ENCODE results near the gene ZSCAN10.
"Not testable (repeated sequence)": the region's sequence is repeated elsewhere in the genome, so short reads cannot be mapped to it uniquely, and the experiment has no call there.

ZSCAN10 gene

DNA sequence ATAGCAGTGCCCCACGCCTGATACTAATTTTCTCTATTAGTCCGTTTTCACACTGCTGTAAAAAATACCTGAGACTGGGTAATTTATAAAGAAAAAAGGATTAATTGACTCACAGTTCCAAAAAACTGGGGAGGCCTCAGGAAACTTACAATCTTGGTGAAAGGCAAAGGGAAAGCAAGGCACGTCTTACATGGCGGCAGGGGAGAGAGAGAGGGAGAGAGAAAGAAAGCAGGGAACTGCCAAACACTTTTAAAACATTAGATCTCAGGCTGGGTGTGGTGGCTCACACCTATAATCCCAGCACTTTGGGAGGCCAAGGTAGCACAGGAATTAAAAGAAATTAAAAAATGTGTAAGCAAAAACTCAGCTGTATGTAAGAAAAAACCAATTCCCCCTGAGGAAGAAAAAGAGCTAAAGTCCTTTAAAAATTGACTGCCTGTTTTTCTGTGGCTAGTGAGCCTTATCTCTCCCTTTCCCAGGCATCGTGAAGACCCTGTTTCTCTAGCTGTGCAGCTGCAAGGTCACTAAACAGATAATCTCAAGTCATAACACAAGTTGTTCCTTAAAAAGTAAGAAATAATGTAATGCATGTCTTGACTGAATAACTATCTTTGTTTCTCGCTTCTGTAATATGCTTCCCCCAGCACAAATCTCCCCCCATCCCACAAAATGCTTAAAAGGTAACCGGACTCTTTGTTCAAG is 14.0 kb downstream of the ZSCAN10 start:
- no peak for DNase-seq (ENCODE audit: low read depth in 1 of 2, low spot score in 1 of 2)
- in situ Hi-C loops (cut with HindIII; ENCODE audit: low pct_unique_long_range_greater_than_20kb, low sequenced_read_pairs): no loop called here
- no peak for TF ChIP-seq JUND (IDR thresholded peaks at IDR 0.05; ENCODE audit: low read depth)

DNA sequence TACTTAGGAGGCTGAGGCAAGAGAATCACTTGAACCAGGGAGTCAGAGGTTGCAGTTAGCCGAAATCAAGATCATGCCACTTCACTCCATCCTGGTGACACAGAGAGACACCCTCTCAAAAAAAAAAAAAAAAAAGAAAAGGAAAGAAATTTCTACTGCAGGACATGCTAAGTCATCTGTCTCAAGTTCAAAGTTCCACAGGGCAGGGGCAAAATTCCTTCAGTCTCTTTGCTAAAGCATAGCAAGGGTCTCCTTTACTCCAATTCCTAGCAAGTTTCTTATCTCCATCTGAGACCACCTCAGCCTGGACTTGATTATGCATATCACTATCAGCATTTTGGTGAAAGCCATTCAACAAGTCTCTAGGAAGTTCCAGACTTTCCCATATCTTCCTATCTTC is 14.6 kb downstream of the ZSCAN10 start:
- no peak for DNase-seq (ENCODE audit: low read depth in 1 of 2, low spot score in 1 of 2)
- in situ Hi-C loops (cut with HindIII; ENCODE audit: low pct_unique_long_range_greater_than_20kb, low sequenced_read_pairs): no loop called here
- no peak for TF ChIP-seq JUND (IDR thresholded peaks at IDR 0.05; ENCODE audit: low read depth)

DNA sequence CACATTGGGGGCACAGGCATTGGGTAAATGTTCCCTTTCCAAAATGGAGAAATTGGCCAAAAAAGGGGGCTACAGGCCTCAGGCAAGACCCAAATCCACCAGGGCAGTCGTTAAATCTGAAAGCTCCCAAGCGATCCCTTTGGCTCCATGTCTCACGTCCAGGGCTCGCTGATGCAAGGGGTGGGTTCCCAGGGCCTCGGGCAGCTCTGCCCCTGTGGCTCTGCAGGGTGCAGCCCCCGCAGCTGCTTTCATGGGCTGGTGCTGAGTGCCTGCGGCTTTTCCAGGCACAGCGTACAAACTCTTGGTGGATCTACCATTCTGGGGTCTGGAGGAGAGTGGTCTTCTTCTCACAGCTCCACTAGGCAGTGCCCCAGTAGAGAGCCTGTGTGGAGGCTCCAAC is 15.7 kb downstream of the ZSCAN10 start:
- DNase-seq (ENCODE audit: low read depth in 1 of 2, low spot score in 1 of 2); in situ Hi-C loops (cut with HindIII; ENCODE audit: low pct_unique_long_range_greater_than_20kb, low sequenced_read_pairs): not testable (repeated sequence)

DNA sequence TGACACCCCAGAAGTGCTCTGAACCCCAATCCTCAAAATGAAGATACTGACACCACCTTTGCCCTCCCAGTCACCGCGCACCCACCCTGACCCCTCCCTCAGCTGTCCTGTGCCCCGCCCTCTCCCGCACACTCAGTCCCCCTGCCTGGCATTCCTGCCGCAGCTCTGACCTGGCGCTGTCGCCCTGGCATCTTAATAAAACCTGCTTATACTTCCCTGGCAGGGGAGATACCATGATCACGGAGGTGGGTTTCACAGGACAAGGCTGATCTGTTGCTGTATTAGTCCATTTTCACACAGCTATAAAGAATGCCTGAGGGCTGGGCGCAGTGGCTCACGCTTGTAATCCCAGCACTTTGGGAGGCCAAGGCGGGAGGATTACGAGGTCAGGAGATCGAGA is 17.1 kb downstream of the ZSCAN10 start:
- DNase-seq (ENCODE audit: low read depth in 1 of 2, low spot score in 1 of 2); in situ Hi-C loops (cut with HindIII; ENCODE audit: low pct_unique_long_range_greater_than_20kb, low sequenced_read_pairs): not testable (repeated sequence)

DNA sequence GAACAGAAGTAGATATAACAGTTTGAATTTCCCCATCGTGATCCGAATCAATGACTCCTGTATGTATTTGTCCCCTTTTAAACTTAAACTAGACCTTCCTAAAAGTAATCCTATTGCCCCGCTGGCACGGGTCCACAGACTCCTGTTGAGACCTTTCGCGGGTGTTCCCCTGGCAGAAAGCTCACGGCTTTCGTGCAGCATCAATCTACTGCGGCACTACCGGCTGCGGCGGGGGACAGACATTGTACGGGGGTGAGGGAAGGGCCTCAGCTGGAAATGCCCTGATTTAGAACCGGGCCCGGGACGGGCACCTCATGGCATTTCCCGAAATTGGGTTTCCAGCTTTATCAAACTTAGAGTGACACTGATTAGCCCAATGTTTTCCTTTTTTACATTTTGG is 19.1 kb downstream of the ZSCAN10 start:
- no peak for DNase-seq (ENCODE audit: low read depth in 1 of 2, low spot score in 1 of 2)
- TF ChIP-seq JUND (IDR thresholded peaks at IDR 0.05; ENCODE audit: low read depth): no peak
- in situ Hi-C loops (cut with HindIII; ENCODE audit: low pct_unique_long_range_greater_than_20kb, low sequenced_read_pairs): no loop called here

DNA sequence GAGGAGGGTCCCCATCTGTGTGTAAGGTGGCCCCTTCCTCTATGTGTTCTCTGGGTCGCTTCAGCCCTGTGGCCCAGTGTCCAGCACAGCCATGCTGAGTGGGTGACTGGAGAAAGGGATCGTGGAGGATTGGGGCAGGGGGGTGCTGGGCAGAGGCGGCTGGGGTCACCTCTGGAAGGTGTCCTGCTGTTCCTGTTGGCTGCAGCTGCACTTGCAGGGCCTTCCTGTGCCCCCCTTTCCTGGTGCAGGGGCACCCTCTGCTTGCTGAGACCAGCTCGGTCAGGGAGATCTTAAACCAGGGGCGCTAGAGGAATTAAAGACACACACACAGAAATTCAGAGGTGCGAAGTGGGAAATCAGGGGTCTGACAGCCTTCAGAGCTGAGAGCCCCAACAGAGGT is 22.5 kb downstream of the ZSCAN10 start:
- no peak for DNase-seq (ENCODE audit: low read depth in 1 of 2, low spot score in 1 of 2)
- in situ Hi-C loops (cut with HindIII; ENCODE audit: low pct_unique_long_range_greater_than_20kb, low sequenced_read_pairs): no loop called here
- TF ChIP-seq JUND (IDR thresholded peaks at IDR 0.05; ENCODE audit: low read depth): no peak

DNA sequence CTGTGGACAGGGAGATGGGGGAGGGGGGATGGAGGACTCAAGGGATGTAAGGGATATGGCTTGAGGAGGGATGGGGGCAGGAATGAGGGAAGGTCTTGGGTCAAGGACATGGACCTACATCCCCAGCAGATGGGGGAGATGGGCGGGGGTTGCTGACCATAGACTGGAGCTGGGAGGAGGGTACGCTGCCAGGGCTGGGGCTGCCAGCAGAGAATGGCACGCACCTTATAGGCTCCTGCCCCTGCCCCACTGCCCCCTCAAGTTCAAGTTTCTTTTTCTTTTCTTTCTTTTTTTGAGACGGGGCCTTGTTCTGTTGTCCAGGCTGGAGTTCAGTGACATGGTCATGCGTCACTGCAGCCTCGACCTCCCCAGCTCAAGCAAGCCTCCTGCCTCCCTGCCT is 23.1 kb downstream of the ZSCAN10 start:
- DNase-seq (ENCODE audit: low read depth in 1 of 2, low spot score in 1 of 2); in situ Hi-C loops (cut with HindIII; ENCODE audit: low pct_unique_long_range_greater_than_20kb, low sequenced_read_pairs): not testable (repeated sequence)

DNA sequence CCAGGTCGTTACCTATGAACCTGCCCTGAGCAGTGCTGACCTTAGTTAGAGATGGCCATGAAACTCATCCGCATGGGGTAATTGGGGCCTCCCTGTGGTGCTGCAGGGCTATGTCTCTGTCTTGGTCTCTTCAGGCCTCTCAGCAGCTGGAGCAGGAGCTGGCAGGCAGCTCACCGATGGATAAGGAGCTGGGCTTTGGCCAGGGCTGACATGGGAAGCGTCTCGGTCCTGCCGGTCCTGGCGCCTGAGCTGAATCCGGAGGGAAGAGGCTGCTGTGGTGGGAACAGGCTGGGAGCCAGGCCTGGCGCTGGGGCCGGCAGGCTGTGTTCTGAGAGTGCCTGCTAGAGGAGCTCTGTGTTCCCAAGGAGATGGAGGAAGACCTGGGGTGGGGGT is 23.6 kb downstream of the ZSCAN10 start:
- no peak for TF ChIP-seq JUND (IDR thresholded peaks at IDR 0.05; ENCODE audit: low read depth)
- in situ Hi-C loops (cut with HindIII; ENCODE audit: low pct_unique_long_range_greater_than_20kb, low sequenced_read_pairs): no loop called here
- DNase-seq (ENCODE audit: low read depth in 1 of 2, low spot score in 1 of 2): no peak

DNA sequence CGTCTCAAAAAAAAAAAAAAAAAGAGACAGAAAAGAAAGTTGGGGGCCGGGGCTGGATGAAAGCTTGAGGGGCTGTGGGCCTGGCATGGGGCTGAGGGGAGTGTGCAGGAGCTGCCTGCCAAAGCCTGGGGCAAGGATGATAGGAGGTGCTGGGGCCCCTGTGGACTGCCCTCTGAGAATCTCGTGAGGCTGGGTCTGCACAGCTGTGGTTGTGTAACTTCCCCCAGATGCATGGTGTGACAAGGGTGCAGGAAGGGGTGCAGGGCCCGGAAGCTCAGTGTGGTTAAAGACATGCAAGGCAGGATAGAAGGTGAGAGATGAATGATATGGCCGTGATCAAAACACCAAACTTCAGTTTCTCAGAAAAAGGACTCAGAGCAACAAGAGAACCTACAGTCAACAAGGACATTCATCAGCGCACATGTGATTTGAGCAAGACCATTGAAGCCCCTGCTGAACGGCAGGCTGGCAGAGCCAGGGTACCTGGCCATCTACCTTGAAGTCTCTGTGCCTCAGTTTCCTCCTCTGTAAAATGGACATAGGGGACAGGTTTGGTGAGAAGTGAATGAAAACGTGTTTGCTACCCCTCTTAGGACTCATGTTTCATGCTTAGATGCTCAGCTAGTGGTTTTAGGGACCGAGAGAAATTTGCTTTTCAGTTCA is 24.1 kb downstream of the ZSCAN10 start:
- in situ Hi-C loops (cut with HindIII; ENCODE audit: low pct_unique_long_range_greater_than_20kb, low sequenced_read_pairs): no loop called here
- no peak for TF ChIP-seq JUND (IDR thresholded peaks at IDR 0.05; ENCODE audit: low read depth)
- no peak for DNase-seq (ENCODE audit: low read depth in 1 of 2, low spot score in 1 of 2)

DNA sequence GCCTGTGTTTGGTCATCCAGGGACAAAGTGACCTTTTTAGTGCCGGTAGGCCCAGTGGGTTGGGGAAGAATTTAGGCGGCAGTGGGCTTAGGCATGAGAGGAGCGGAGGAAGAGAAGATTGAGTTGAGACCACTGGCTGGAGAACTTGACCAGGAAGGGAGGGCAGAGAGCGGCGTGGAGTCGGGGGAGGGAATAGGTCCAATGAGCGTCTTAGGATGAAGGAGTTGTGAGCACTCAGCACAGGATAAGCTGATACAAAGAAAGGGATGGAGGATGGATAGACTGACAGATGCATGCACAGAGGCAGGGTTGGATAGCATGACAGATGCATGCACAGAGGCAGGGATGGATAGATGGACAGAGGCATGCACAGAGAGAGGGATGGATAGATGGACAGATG is 25.6 kb downstream of the ZSCAN10 start:
- DNase-seq (ENCODE audit: low read depth in 1 of 2, low spot score in 1 of 2): no peak
- TF ChIP-seq JUND (IDR thresholded peaks at IDR 0.05; ENCODE audit: low read depth): no peak
- in situ Hi-C loops (cut with HindIII; ENCODE audit: low pct_unique_long_range_greater_than_20kb, low sequenced_read_pairs): no loop called here

DNA sequence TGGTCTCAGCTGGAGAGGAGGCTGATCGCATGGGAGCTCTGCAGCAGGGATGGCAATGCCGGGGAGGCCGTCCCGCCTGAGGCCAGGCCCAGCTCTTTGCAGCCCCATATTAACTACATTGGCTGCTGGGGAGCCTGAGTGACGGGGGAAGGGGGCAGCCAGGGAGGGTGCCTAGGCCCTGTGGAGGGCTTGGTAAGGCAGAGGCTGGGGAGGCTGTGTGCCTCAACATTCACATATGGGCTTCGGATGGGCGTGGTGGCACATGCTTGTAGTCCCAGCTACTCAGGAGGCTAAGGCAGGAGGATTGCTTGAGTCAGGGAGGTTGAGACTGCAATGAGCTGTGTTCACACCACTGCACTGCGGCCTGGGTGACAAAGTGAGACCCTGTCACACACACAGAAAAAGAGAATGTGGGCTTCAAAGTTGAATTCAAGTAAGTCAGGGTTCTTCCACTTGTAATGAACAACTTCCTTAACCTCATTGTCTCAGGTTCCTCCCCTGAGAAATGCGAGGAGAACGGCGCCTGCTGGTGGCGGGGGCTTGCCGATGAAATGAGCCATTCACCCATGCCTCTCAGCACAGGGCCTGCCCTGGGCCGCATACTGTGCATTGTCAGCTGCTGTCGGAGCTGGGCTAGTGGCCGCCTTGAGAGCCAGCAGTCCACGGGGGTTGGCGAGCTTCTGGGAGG is 26.4 kb downstream of the ZSCAN10 start:
- DNase-seq (ENCODE audit: low read depth in 1 of 2, low spot score in 1 of 2); in situ Hi-C loops (cut with HindIII; ENCODE audit: low pct_unique_long_range_greater_than_20kb, low sequenced_read_pairs): not testable (repeated sequence)

DNA sequence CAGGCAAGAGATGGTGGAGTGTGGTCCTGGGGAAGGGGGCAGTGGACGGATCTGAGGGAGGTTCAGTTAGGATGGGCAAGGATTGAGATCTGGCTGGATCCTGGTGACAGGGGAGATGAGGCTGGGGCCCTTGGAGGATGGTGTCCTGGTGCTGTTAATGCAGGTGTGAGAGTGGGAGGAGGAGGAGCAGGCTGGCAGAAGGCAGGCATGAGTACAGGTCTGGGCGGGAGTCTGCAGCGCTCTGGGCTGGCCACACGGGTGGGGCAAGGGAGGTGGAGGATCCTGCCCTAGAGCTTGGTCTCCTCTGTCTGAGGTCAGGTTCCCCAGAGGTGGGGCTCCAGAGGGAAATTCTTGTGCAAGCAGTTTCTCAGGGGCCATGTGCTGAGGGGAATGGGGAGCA is 26.9 kb downstream of the ZSCAN10 start:
- in situ Hi-C loops (cut with HindIII; ENCODE audit: low pct_unique_long_range_greater_than_20kb, low sequenced_read_pairs); DNase-seq (ENCODE audit: low read depth in 1 of 2, low spot score in 1 of 2): not testable (repeated sequence)

DNA sequence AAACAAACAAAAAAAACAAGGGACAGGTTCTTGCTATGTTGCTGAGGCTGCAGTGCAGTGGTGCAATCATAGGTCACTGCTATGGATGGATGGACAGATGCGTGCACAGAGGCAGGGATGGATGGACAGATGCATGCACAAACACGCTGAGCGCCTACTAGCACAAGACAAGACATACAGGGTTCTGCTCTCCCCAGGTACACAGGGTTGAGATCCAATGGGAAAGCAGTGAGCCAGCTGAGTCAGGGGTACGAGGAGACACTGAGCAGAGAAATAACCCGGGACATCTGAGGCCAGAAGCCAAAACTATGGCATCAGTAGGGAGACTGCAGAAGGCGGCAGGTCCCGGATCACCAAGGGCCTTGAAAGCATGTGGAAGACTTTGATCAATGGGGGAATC is 27.4 kb downstream of the ZSCAN10 start:
- in situ Hi-C loops (cut with HindIII; ENCODE audit: low pct_unique_long_range_greater_than_20kb, low sequenced_read_pairs): no loop called here
- DNase-seq (ENCODE audit: low read depth in 1 of 2, low spot score in 1 of 2): no peak
- no peak for TF ChIP-seq JUND (IDR thresholded peaks at IDR 0.05; ENCODE audit: low read depth)

Measured in T47D (cell line).